Activated CD4-positive, alpha-beta T cell treated with anti-CD3 and anti-CD28 coated beads, Interleukin-2, amount 50 U/mL, for 1 hour (primary cell): ENCODE data around the gene POMP.
A peak's percentile ranks its signal among the peaks of the same experiment; 100 is the strongest.

Source experiments
- DNase-seq: peaks from one replicate; pipeline ENCODE4 v3.0.0-alpha.2; 2020

The POMP gene

GRCh38 chr13:28704282-28704681, 45.4 kb downstream of the POMP start:
- no peak for DNase-seq

GRCh38 chr13:28704919-28705318, 46.0 kb downstream of the POMP start:
- DNase-seq: no peak

- no peak for DNase-seq
Measured at GRCh38 chr13:28705461-28706083, 46.6 kb downstream of the POMP start.

DNA sequence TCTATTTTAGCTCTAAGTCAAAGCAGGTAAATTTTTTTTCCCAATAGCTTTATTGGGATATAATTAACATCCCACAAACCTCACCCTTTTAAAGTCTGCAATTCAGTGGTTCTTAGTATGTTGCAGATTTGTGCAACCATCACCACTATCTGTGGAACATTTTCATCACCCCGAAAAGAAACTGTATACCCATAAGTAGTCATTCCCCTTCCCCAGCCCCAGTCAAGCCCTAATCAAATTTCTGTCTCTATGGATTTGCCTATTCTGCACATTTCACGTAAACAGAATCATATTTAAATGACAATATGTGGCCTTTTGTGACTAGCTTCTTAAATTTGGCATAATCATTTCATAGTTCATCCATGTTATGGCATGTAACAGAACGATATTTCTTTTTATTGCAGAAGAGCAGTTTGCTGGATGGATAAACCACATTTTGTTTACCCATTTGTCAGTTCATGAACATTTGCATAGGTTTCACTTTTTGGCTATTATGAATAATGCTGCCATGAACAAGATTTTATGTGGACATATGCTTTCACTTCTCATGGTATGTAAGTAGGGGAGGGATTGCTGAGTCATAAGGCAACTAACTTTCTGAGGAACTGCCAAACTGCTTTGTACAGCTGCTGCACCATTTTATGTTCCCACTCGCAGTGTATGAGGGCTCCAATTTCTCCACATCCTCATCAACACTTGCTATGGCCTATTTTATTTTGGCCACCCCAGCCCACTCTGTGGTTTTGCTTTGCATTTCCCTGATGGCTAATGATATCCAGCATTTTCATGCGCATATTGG, 48.9 kb downstream of the POMP start:
- DNase-seq: no peak

GRCh38 chr13:28710161-28710560, 51.2 kb downstream of the POMP start:
- DNase-seq: no peak

DNA sequence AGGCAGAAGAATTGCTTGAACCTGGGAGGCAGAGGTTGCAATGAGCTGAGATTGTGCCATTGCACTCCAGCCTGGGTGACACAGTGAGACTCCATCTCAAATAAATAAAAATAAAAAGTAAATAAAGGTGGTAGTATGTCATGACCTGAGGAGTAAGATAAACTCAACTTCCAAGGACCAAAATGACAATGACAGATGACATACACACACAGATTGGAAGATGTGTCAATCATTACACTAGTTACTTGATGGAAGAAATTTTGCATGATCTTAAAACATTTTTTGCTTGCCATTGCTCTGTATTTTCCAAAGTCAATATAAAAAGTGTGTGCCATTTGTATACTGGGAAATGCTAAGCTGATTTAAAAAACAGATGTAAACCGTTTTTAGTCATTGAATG, 55.7 kb downstream of the POMP start:
- DNase-seq: no peak

DNA sequence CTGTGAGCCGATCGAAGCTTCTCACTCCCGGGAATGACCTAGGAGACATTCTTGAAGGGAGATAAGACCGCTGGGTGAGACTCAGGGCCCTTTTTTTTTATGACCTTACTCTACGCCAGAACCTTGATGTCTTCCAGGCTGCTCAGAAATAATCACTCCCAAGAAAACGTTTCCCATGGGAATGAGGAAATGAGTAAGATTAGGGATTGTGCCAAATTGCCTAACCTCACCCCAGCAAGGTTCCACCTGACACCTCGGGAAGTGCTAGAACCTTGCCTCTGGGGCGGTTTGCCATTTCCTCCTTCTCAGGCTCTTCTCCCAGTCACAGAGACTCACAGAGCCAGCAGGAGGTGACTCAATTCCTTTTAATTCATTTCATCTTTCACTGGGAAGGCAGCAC, 57.6 kb downstream of the POMP start:
- no peak for DNase-seq

GRCh38 chr13:28717170-28717569, 58.2 kb downstream of the POMP start:
- no peak for DNase-seq

GRCh38 chr13:28718196-28718542, 59.2 kb downstream of the POMP start:
- DNase-seq: no peak

DNA sequence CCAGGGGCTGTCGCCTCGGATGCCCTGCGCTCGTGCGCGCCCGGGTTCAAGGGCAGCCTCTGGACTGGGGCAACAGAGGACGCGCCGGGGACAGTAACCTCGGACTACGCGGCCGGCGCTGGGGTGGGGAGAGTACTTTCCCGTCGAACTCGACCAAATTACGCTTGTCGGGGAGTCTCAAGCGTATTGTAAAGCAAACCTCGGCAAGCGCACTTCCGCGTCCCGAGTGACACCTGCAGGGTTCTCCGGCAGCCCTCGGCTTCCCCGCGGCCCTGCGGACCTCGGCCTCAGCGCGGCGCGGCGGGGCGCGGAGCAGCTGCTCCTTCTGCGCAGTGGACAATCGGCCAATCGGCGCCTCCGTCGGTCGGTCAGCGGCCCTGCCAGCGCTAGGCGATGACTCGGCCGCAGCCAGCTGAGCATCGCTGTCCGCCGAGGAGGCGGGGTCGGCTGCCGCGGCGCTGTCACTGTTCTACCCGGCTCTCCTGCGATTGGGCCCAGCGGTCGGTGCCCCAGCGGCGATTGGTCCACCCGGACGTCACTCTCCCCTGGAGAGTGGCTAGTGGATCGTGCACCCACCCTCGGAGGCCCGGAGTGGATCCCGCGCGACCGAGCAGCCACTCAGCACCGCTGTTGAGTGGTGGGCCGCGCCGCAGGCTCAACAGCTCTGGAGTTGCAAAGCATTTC, 59.8 kb downstream of the POMP start, which contains the start of gene SLC46A3:
TSS of gene SLC46A3 (minus strand) at position 428 of the 684 bp plus-strand sequence. CDS start 972 bp downstream, outside the sequence.
- peak; percentile 98 for DNase-seq

DNA sequence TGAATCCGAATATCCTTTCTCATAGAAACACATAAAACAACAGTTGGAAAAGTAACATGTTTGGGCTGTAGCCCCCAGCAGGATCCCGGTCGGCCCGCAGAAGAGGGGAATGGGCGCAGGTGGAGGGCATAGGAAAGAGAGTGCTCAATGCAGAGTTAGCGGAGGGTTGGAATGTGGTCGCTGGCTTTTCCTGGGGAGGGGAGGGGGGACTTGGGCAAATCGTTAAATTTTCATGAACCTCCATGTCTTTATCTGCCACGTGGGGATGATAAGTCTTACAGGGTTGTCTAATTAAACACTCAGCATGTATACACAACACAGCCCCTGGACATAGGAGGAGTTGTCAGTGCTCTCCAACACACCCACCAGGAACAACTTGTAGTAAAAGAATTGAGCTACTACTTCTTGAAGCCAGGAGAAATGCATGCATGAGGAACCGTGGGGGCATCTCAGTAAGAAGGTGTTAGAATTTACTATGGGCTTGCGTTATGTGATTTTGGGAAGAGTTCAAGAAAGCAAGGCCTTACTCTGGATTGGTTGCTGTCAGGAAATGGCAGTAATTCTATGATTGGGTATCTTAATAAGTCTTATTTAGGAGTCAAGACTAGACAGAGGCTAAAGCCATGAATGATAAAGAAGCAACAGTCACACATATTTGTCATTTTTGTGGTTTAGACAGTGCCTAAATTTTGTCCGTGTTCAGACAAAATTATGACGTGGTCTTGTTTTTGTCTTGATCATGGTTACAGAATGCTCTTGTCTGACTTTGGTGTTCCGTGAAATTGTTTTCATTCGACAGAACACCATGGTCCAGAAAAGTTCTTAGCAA, 60.5 kb downstream of the POMP start:
- DNase-seq: no peak

- no peak for DNase-seq
Measured at GRCh38 chr13:28723806-28724205, 64.9 kb downstream of the POMP start.

DNA sequence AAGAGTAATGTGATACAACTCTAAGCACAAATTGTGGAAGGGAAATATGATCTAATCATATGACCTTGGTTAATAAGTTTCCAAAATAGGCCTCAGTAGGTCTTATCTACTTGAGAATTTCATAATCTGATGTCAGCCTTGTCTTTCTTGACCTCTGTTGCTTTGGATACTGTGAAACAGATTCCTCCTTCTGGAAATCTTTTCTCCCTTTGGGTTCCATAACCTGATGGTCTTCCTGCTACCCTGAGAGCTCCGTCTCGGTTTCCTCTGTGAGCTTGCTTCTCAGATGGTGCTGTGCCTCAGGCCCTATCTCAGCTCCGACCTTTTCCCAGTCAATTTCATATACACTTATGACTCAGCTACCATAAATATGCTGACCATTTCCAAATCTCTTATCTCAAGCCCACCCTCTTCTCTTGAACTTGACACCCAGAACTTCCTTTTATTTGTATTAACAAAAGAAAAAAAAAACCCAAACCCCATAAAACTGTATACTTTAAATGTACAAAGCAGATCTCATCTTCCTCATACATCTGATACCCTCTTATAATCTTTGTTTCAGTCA, 66.2 kb downstream of the POMP start:
- DNase-seq: no peak
